Measurements from ENCODE around the gene GRB14. TPM values are rescaled to one million over a fixed set of nuclear protein-coding genes. Genes with fewer than 3 reads are reported as not detected.

The GRB14 gene
- total and polyA plus RNA-seq, 2 of the 13 experiments (the other 11 are each of a cell fraction or from before 2014, with no cell fraction given) = 4.6 to 5.8 TPM

DNA sequence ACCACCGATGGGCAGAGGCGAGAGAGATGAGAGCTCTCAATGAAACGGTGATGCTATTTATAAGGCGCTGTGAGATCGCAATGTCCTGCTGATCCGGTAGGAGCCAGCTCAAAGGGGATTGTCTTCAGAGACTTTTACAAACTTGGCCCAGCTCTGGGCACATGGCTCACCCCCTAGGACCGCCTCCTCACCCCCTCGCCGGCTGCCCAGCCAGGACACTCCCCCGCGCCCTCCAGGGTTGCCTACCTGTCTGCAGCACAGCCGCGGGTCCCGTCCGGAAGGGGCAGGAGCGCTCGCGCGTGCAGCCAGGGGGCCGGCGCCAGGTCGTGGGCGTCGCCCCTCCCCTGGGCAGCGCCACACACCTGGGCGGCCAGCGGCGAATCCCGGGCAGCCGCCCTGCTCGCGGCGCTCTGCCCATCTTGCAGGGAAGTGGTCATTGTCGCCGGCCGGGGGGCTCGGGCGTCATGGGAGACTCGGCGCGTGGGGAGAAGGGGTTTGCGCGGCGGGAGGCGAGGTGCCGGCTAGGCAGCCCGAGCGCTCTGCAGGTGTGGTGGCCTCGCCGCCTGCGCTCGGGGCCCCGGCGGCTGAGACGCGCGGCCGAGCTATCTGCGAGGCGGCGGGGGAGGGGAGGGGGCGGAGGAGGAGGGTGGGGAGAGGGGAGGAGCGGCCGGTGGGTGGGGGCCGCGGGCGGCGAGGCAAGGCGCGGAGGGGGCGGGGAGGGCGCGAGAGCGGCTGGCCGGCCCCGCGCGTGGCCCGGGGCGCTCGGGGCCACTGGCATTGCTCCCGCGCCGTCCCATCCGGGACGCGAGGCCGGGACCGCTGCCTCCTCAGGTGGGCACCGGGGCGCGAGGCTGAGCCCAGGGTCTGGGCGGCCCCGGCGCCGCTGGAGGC is at the start of gene GRB14 (continued):
- TF ChIP-seq ETV5 (CRISPR knock-in tag; IDR thresholded peaks at IDR 0.05; ENCODE audit: borderline replicate concordance) (peak; percentile 56), PHF21A (CRISPR knock-in tag; IDR thresholded peaks at IDR 0.05) (peak; percentile 42; the same call in 1 of the 2 replicates), ZNF776 (CRISPR knock-in tag; IDR thresholded peaks at IDR 0.05) (peak; percentile 67; the same call in 1 of the 2 replicates), AHR (CRISPR knock-in tag; IDR thresholded peaks at IDR 0.05) (0 out of 2 replicates have a peak, but pooled peaks have one; percentile 24), HMG20B (CRISPR knock-in tag; conservative IDR thresholded peaks at IDR 0.05) (no peak), HDAC1 (CRISPR knock-in tag; IDR thresholded peaks at IDR 0.05) (peak; percentile 73; the same call in 1 of the 2 replicates), ZNF543 (CRISPR knock-in tag; IDR thresholded peaks at IDR 0.05) (peak; percentile 53; the same call in 1 of the 2 replicates), JARID2 (CRISPR knock-in tag; IDR thresholded peaks at IDR 0.05; ENCODE audit: insufficient replicate concordance) (no peak), ZFYVE20 (CRISPR knock-in tag; IDR thresholded peaks at IDR 0.05; ENCODE audit: borderline replicate concordance, low read depth) (peak; percentile 30; the same call in 1 of the 2 replicates)
- TF ChIP-seq, protein P1, sequence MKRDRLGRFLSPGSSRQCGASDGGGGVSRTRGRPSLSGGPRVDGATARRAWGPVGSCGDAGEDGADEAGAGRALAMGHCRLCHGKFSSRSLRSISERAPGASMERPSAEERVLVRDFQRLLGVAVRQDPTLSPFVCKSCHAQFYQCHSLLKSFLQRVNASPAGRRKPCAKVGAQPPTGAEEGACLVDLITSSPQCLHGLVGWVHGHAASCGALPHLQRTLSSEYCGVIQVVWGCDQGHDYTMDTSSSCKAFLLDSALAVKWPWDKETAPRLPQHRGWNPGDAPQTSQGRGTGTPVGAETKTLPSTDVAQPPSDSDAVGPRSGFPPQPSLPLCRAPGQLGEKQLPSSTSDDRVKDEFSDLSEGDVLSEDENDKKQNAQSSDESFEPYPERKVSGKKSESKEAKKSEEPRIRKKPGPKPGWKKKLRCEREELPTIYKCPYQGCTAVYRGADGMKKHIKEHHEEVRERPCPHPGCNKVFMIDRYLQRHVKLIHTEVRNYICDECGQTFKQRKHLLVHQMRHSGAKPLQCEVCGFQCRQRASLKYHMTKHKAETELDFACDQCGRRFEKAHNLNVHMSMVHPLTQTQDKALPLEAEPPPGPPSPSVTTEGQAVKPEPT (CRISPR knock-in tag; IDR thresholded peaks at IDR 0.05; ENCODE audit: low read depth) = no peak; the same call in 1 of the 2 replicates
- TF ChIP-seq, protein P2, sequence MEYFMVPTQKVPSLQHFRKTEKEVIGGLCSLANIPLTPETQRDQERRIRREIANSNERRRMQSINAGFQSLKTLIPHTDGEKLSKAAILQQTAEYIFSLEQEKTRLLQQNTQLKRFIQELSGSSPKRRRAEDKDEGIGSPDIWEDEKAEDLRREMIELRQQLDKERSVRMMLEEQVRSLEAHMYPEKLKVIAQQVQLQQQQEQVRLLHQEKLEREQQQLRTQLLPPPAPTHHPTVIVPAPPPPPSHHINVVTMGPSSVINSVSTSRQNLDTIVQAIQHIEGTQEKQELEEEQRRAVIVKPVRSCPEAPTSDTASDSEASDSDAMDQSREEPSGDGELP (IDR thresholded peaks at IDR 0.05; ENCODE audit: borderline replicate concordance, low read depth) = no peak
- TF ChIP-seq, protein P3, sequence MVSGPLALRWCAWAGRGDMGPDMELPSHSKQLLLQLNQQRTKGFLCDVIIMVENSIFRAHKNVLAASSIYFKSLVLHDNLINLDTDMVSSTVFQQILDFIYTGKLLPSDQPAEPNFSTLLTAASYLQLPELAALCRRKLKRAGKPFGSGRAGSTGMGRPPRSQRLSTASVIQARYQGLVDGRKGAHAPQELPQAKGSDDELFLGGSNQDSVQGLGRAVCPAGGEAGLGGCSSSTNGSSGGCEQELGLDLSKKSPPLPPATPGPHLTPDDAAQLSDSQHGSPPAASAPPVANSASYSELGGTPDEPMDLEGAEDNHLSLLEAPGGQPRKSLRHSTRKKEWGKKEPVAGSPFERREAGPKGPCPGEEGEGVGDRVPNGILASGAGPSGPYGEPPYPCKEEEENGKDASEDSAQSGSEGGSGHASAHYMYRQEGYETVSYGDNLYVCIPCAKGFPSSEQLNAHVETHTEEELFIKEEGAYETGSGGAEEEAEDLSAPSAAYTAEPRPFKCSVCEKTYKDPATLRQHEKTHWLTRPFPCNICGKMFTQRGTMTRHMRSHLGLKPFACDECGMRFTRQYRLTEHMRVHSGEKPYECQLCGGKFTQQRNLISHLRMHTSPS (CRISPR knock-in tag; IDR thresholded peaks at IDR 0.05; ENCODE audit: low read depth) = peak; percentile 63; the same call in 1 of the 2 replicates
